AG09319 (cell line): ENCODE data around the gene PDE7B.

Experiments used
- DNase-seq: peaks from one replicate; pipeline ENCODE4 v3.0.0-alpha.2; 2010; ENCODE audit warnings: low read depth; ENCODE audit errors: extremely low read depth
- TF ChIP-seq, protein P1 (sequence below): IDR thresholded peaks from 2 replicates; pipeline ENCODE4 v1.5.1; 2011; ENCODE audit warnings: low read depth, mild to moderate bottlenecking, inconsistent platforms, low read length, moderate library complexity

PDE7B gene

DNA sequence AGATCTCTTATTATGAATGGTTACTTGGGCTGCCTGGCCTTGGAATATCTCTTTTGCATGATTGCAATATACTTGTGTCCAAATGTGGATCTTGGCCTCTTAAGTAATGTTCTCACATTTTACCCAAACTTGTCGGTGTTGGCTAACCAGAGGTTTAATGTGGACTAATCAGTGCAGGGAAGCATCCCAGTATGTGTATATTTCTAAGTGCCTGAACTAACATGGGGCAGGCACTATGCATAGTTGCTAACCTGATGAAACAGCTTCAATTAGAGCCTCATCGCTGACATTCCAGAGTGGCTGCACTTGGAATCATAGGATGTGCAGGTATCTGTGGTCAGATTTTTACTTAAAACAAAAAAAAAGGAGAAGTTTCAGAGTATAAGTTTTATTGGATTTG, 160.0 kb downstream of the PDE7B start:
- TF ChIP-seq, protein P1, sequence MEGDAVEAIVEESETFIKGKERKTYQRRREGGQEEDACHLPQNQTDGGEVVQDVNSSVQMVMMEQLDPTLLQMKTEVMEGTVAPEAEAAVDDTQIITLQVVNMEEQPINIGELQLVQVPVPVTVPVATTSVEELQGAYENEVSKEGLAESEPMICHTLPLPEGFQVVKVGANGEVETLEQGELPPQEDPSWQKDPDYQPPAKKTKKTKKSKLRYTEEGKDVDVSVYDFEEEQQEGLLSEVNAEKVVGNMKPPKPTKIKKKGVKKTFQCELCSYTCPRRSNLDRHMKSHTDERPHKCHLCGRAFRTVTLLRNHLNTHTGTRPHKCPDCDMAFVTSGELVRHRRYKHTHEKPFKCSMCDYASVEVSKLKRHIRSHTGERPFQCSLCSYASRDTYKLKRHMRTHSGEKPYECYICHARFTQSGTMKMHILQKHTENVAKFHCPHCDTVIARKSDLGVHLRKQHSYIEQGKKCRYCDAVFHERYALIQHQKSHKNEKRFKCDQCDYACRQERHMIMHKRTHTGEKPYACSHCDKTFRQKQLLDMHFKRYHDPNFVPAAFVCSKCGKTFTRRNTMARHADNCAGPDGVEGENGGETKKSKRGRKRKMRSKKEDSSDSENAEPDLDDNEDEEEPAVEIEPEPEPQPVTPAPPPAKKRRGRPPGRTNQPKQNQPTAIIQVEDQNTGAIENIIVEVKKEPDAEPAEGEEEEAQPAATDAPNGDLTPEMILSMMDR: no peak
- no peak for DNase-seq

DNA sequence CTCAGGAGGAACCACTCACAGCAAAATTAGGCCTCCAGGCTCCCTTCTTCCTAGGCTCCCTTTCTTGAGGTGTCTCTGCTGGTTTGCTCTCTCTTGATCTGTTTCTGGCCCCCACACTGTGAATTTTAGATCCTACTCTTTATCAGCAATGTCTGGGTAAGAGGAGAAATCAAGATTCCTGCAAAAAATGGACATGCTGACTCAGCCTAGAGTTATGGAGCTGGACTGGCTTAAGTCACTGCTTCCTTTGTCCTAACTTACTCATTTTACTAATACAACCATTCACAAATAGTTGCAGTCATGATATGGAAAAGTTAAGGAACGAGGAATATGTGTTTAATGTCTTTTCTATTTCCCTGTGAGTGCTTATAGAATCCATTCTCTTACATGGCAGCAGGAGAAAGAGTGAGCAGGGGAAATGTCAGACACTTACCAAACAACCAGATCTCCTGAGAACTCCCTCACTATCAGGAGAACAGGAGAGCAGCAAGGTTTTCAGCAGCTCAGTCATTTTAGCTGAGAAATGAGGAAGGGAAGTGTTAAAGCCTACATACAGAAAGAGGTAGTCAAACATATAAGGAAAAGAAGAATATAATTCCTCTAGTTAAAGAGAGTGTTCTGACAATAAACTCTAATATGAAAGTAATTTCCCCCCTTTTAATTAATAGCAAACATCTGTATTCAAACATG, 160.8 kb downstream of the PDE7B start:
- TF ChIP-seq, protein P1: no peak

DNA sequence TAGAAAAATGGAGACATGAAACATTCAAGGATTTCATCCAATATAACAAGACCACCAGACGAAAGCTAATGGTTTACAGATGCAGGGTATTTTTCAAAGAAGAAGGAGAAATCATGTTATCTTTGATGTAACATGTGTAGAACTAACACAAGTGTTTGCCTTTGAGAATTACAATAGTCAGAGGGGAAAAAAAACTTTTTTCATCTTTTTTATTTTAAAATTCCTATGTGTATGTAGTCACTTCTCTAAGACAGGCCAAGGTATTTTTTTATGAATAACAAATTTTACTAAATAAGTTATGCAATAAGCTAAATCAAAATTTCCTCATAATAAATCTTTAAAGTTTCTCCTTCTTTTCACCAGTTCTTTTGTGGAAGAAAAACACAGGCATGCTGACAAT, 161.4 kb downstream of the PDE7B start:
- DNase-seq: no peak
- TF ChIP-seq, protein P1: no peak

More for the DNA sequence above, 160.8 kb downstream of the PDE7B start:
- no peak for DNase-seq

DNA sequence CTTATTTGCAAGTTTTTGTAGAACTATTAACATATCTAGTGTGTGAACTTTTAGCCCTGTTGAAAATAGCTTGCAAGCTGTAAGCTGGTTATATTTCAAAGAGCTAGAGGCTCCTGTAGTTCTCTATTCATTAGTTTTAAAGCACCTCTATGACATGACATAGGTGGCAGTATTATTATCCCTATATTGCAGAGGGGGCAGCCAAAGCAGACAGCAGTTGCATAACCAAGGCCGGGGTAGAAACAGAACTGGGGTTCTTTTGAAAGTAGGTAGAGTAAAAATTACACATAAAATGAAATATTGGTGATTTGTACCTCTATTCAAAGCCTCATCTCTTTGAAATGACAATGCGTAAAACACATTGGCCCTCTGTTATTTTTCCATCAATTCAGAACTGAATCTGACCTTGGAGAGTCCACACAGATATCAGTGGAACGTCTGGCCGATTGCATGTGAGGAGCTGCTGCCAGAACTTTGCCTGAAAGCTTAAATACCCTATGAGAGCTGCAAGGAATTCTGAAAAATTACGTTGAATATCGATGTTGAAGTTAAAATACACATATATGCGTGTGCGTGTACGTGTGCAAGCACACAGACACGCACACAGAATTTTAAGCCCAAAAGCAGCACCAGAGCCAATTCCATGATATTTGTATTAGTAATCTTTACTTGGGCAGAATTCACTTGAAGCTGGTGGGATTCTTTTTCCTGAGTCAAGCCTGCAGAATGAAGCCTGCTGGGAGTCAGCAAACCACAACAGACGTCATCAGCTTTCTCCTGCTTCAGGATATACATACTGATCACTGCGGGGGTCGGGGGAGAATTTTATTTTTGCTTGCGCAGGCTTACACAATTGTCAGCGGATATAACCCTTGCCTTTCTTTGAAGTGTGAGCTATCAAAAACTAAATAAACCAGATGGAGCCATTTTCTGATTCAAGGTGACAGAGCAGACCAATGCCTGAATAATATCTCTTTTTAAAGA, 163.2 kb downstream of the PDE7B start:
- DNase-seq: peak; percentile 81
- TF ChIP-seq, protein P1: no peak

DNA sequence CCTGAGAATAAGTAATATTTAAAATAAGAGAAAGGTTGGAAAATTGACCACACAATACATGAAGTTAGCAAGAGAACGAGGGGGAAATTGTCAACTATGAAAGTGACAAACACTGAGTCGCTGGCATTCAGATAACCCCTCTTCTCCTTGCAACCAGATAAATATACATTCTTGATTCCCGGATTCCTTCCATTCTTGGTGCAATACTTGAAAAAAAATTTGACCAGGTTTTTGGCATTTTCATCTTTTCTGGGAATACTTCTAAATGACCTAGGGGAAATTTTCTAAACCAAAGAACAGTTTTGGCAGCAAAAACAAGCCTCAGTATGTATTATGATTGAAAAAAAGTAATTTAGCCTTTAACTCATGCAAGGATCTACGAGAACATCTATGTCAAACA, 164.0 kb downstream of the PDE7B start:
- TF ChIP-seq, protein P1: no peak
- DNase-seq: no peak

DNA sequence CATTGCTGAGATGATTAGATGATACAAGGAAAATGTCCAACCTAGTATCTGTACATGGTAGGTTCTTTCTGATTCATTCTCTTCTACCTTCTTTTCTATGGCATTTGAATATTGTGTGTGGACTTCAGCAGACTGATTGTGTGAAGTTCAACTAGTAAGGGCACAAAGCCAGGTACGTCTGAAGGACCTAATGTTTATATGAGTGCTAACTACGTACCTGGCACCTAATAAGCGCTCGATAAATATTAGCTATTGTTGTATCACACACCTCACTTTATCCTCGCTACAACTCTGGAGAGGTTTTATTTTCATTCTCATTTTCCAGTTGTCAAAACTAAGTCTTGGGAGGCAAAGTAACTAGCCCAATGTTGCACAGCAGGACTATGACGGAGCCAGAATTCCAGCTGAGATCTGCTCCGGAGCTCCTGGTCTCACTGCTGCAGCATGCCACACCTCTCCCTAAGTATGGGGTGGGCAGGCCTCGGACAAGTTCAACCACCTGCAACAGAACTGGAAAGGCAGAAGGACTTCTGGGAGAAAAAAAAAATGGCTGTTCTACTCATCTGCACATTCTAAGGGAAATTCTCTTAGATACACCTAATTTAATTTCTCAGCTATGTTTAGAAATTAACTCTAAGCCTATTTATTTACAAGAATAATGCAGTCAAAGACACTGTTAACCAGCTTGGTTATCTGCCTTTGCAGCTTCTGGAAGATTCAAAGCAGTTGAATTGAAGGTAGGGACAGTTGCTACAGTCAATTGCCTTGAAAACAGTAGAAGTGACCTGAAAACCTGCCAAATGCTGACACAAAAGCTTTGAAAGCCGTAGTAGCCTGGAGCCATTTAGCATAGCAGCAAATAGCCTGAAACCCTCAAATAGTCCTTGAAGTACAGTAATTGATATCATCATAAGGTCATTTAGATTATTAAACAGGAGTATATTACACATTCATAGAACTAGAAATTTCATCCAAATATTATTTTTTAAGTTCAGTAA, 165.0 kb downstream of the PDE7B start:
- no peak for DNase-seq

More for the DNA sequence above, 165.0 kb downstream of the PDE7B start:
- TF ChIP-seq, protein P1: no peak
